CD4-positive, alpha-beta T cell treated with Interleukin-17A for 1 hour (primary cell): ENCODE measurements around the gene TM4SF1.

Experiments
- DNase-seq: peaks from one replicate; pipeline ENCODE4 v3.0.0-alpha.2; 2020

TM4SF1 gene

GRCh38 chr3:149377408-149378364 lies at the start of gene TM4SF1:
TSS of gene TM4SF1 (minus strand) at chr3:149377649. CDS start at chr3:149377547, 102 bp downstream.
- no peak for DNase-seq

- DNase-seq = no peak
Measured at GRCh38 chr3:149426325-149426724, 48.9 kb upstream of the TM4SF1 start.

GRCh38 chr3:149424918-149425317 lies 47.5 kb upstream of the TM4SF1 start:
- DNase-seq = no peak

GRCh38 chr3:149421764-149422163 lies 44.3 kb upstream of the TM4SF1 start:
- no peak for DNase-seq

- no peak for DNase-seq
Measured at GRCh38 chr3:149419816-149420215, 42.4 kb upstream of the TM4SF1 start.

GRCh38 chr3:149417727-149418126 lies 40.3 kb upstream of the TM4SF1 start:
- no peak for DNase-seq

GRCh38 chr3:149417174-149417573 lies 39.7 kb upstream of the TM4SF1 start:
- no peak for DNase-seq

GRCh38 chr3:149415484-149415883 lies 38.0 kb upstream of the TM4SF1 start:
- DNase-seq = no peak

- DNase-seq = no peak
Measured at GRCh38 chr3:149414557-149415231, 37.2 kb upstream of the TM4SF1 start.

GRCh38 chr3:149411583-149411982 lies 34.1 kb upstream of the TM4SF1 start:
- DNase-seq = no peak

GRCh38 chr3:149409351-149409750 lies 31.9 kb upstream of the TM4SF1 start:
- no peak for DNase-seq

- no peak for DNase-seq
Measured at GRCh38 chr3:149407898-149408297, 30.4 kb upstream of the TM4SF1 start.

GRCh38 chr3:149406244-149406752 lies 28.8 kb upstream of the TM4SF1 start:
- DNase-seq = no peak

GRCh38 chr3:149403443-149403842 lies 26.0 kb upstream of the TM4SF1 start:
- no peak for DNase-seq

GRCh38 chr3:149402481-149402880 lies 25.0 kb upstream of the TM4SF1 start:
- no peak for DNase-seq

GRCh38 chr3:149401926-149402310 lies 24.5 kb upstream of the TM4SF1 start:
- DNase-seq = no peak

- DNase-seq = no peak
Measured at GRCh38 chr3:149401212-149401925, 23.9 kb upstream of the TM4SF1 start.

GRCh38 chr3:149400645-149401044 lies 23.2 kb upstream of the TM4SF1 start:
- DNase-seq = no peak

- DNase-seq = no peak
Measured at GRCh38 chr3:149398296-149398695, 20.8 kb upstream of the TM4SF1 start.

GRCh38 chr3:149397528-149397927 lies 20.1 kb upstream of the TM4SF1 start:
- no peak for DNase-seq

GRCh38 chr3:149396476-149396875 lies 19.0 kb upstream of the TM4SF1 start:
- no peak for DNase-seq

GRCh38 chr3:149395107-149396089 lies 17.9 kb upstream of the TM4SF1 start:
- DNase-seq = no peak
